ENCODE measurements around the gene PLXDC1.

The PLXDC1 gene

DNA sequence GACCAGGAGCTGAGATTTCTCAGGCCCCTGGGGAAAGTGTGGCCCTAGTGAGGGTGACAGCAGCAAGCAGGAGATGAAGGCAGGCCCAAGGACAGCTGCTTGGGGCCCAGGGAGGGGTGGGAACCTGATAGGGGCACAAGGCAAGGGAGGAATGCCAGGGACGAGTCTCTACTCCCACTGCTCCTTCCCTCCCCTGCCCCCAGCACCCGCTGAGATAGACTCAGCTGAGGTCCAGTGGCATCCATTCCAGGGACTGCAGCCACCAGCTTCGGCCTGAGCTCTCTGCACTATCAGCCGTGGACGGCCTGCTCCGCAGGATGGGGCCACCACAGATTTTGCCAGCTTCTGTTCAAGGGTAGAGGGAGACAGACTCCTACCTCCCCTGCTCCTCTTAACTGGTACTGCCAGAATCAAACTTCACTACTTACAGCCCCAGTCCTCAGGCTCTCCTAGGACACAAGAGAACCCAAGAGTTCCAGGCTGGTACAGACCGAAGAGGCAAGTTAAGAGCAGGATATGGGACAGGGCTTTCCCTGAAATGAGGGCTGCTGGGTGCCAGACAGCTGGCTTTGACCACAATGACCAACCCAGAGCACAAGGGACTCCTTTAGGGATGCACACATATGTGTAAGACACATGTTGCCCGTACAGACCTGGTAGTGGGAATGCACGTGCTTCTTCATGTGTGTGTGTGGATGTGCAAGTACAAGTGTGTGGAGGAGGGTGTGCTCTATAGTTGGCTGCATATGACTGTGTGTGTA is 40.5 kb upstream of the PLXDC1 start:
- Mint-ChIP-seq H3K27me3 (no peaks in the 10 kb centered on the region), H3K4me1 (peaks cover 16% of the 10 kb centered on the region), H3K4me3 (no peak overlapping the region), H3K9me3 (no peaks in the 10 kb centered on the region), H3K36me3 (no peaks in the 10 kb centered on the region), H3K27ac (no peak overlapping the region)

GRCh38 chr17:39187152-39187830 is 35.9 kb upstream of the PLXDC1 start:
- H3K27me3 Mint-ChIP-seq, result no peaks in the 10 kb centered on the region
- H3K4me1 Mint-ChIP-seq, result no peaks in the 10 kb centered on the region
- H3K4me3 Mint-ChIP-seq, result no peak overlapping the region
- H3K27ac Mint-ChIP-seq, result no peak overlapping the region
- peaks cover 2% of the 10 kb centered on the region for H3K36me3 Mint-ChIP-seq
- H3K9me3 Mint-ChIP-seq, result no peaks in the 10 kb centered on the region

GRCh38 chr17:39186481-39187002 is 35.1 kb upstream of the PLXDC1 start:
- Mint-ChIP-seq H3K27ac (no peak overlapping the region), H3K9me3 (no peaks in the 10 kb centered on the region), H3K27me3 (no peaks in the 10 kb centered on the region), H3K36me3 (peaks cover 2% of the 10 kb centered on the region), H3K4me3 (no peak overlapping the region), H3K4me1 (no peaks in the 10 kb centered on the region)

DNA sequence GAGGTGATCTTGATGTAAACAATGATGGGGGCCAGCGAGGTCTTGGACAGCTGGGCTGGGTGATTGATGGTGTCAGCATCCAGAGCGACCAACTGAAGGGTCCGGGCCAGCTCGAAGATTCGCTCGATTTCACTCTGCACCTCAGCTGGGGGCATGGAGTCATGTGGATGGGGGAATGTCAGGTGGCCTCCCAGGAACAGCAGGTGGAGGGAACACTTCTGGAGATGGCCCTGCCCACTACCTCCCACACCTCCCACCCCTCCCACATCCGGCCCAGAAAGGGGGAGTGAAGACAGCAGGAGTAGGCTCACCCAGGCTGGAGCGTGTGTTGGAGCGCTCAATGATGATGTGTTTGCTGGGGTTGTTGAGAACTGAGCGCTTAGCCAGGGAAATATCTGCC is 32.3 kb upstream of the PLXDC1 start:
- H3K36me3 Mint-ChIP-seq, result peaks cover 2% of the 10 kb centered on the region
- H3K4me3 Mint-ChIP-seq, result no peak overlapping the region

GRCh38 chr17:39183045-39183444 is 31.6 kb upstream of the PLXDC1 start:
- H3K27me3 Mint-ChIP-seq, result no peaks in the 10 kb centered on the region
- H3K36me3 Mint-ChIP-seq, result peaks cover 2% of the 10 kb centered on the region
- H3K27ac Mint-ChIP-seq, result no peak overlapping the region
- H3K4me3 Mint-ChIP-seq, result no peak overlapping the region
- no peaks in the 10 kb centered on the region for H3K4me1 Mint-ChIP-seq
- no peaks in the 10 kb centered on the region for H3K9me3 Mint-ChIP-seq

More for the DNA sequence above, 32.3 kb upstream of the PLXDC1 start:
- H3K27ac Mint-ChIP-seq, result no peak overlapping the region
- no peaks in the 10 kb centered on the region for H3K27me3 Mint-ChIP-seq
- H3K4me1 Mint-ChIP-seq, result no peaks in the 10 kb centered on the region
- no peaks in the 10 kb centered on the region for H3K9me3 Mint-ChIP-seq

DNA sequence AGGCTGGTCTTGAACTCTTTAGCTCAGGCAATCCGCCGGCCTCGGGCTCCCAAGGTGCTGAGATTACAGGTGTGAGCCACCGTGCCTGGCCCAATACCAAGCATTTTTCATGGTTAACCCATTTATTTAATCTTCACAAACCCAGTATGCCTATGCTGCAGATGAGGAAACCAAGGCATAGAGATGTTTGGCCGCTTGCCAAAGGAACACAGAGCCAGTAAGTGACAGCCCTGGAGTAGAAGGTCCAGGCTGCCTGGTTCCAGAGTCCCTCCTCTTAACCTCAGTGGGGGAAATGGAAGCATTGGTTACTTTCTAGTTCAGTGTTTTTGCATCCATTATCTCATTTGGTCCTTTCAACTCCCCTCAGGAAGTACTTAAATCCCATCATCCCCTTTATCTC is 29.9 kb upstream of the PLXDC1 start:
- peaks cover 2% of the 10 kb centered on the region for H3K36me3 Mint-ChIP-seq
- H3K27me3 Mint-ChIP-seq, result no peaks in the 10 kb centered on the region
- H3K9me3 Mint-ChIP-seq, result no peaks in the 10 kb centered on the region
- no peak overlapping the region for H3K4me3 Mint-ChIP-seq
- H3K27ac Mint-ChIP-seq, result no peak overlapping the region
- H3K4me1 Mint-ChIP-seq, result no peaks in the 10 kb centered on the region

GRCh38 chr17:39178536-39178935 is 27.1 kb upstream of the PLXDC1 start:
- no peak overlapping the region for H3K27ac Mint-ChIP-seq
- no peaks in the 10 kb centered on the region for H3K27me3 Mint-ChIP-seq
- H3K4me3 Mint-ChIP-seq, result no peak overlapping the region
- no peaks in the 10 kb centered on the region for H3K36me3 Mint-ChIP-seq
- H3K9me3 Mint-ChIP-seq, result no peaks in the 10 kb centered on the region
- H3K4me1 Mint-ChIP-seq, result no peaks in the 10 kb centered on the region

DNA sequence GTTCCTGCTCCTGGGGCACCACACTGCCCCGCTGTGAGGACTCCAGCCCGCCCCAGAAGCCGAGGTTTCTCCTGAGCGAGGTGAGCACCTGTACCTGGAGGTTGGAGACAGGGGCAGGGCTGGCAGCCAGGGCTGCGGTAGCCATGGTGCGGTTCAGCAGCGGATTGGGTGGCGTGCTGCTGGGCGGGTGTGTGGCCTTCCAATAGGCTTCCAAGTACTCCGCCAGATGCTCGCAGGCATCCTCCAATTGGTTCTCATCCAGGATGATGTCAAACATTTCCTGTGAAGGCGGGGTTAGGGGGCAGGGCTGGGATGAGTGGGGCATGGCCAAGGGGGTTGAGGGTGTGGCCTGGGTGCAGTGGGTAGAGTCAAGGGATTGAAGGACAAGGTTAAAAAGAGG is 25.8 kb upstream of the PLXDC1 start:
- H3K27me3 Mint-ChIP-seq, result no peaks in the 10 kb centered on the region

DNA sequence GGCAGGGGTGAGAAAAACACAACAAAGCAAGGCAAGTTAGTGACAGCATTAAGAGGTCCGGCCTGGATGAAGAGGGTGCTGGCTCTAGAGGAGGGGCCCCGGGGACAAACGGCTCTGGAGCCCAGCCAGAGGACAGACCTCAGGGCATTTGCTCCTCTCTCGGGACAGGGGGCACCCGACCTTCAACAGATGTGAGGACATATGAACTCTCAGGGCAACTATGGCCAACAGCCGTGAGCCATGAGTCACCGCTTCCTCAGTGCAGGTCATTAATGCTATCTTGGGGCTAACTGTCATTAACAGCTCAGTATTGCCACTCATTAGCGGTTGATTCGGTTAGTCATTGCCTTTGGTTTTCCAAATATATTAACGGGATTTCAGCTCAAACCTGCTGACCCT is 24.3 kb upstream of the PLXDC1 start:
- no peak overlapping the region for H3K4me3 Mint-ChIP-seq
- H3K9me3 Mint-ChIP-seq, result no peaks in the 10 kb centered on the region
- H3K27ac Mint-ChIP-seq, result no peak overlapping the region
- no peaks in the 10 kb centered on the region for H3K27me3 Mint-ChIP-seq
- no peaks in the 10 kb centered on the region for H3K36me3 Mint-ChIP-seq
- peaks cover 13% of the 10 kb centered on the region for H3K4me1 Mint-ChIP-seq

More for the DNA sequence above, 25.8 kb upstream of the PLXDC1 start:
- H3K27ac Mint-ChIP-seq, result no peak overlapping the region
- no peak overlapping the region for H3K4me3 Mint-ChIP-seq
- peaks cover 10% of the 10 kb centered on the region for H3K4me1 Mint-ChIP-seq
- H3K9me3 Mint-ChIP-seq, result no peaks in the 10 kb centered on the region
- no peaks in the 10 kb centered on the region for H3K36me3 Mint-ChIP-seq

DNA sequence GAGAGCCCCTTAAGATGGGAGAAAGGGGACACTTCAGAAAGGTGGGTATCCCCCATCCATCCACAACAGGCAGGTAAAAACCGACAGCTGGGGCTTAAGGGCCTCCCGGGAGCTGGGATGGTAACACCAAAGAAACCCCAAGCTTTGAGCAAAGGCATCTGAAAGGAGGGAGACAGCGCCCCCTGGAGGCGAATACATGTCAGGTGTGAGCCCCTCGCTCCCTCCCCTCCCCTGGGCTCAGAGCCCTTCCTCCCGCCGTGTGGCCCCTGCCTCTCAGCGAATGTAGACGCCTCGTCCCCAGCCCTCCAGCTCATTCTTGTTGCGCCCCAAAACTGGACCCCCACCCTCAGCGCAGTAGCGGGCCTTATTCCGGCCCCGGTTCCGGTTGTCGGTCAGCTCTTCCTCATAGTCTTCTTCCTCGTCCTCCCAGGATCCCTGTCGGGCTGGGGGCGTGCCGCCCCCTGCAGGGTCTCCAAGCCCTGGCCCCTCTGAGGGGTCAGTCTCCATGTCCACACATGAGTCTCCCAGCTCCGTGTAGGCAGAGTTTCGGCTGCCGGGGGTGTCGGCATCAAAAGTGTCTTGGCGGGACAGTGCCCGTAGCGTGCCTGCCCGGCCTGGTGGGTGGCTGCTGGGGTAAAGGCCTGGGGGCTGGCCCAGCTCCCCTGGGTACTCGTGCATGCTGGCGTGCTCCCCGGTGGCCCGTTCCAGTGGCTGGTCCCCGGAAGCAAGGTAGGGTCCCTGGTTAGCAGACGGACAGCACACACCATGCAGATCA is 23.7 kb upstream of the PLXDC1 start:
- Mint-ChIP-seq H3K27ac (no peak overlapping the region), H3K36me3 (no peaks in the 10 kb centered on the region), H3K4me3 (no peak overlapping the region), H3K9me3 (no peaks in the 10 kb centered on the region), H3K27me3 (no peaks in the 10 kb centered on the region), H3K4me1 (peaks cover 13% of the 10 kb centered on the region)

- Mint-ChIP-seq H3K27me3 (peaks cover 2% of the 10 kb centered on the region), H3K9me3 (no peaks in the 10 kb centered on the region), H3K4me1 (peaks cover 13% of the 10 kb centered on the region), H3K4me3 (no peak overlapping the region), H3K27ac (no peak overlapping the region), H3K36me3 (no peaks in the 10 kb centered on the region)
Observed at GRCh38 chr17:39173526-39174274, 22.3 kb upstream of the PLXDC1 start.

DNA sequence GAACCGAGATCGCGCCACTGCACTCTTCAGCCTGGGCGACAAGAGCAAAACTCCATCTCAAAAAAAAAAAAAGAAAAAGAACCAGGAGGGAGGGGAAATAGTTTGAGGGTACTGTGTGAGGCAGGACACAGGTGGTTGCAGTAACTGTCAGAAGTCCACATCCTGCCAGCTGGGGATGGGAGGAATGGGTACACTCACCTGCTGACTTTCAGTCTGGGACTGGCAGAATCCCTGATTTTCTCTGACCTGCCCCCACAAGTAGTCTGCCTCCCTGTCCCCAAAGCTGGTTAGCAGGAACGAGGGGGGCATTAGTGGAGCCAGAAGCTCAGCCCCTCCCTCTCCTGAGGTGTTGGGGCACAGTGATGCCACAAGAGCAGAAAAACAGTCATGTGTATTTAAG is 21.6 kb upstream of the PLXDC1 start:
- Mint-ChIP-seq H3K4me1 (peaks cover 13% of the 10 kb centered on the region), H3K36me3 (no peaks in the 10 kb centered on the region), H3K27me3 (peaks cover 4% of the 10 kb centered on the region), H3K4me3 (no peak overlapping the region), H3K9me3 (no peaks in the 10 kb centered on the region), H3K27ac (no peak overlapping the region)

- peaks cover 20% of the 10 kb centered on the region for H3K4me1 Mint-ChIP-seq
- no peaks in the 10 kb centered on the region for H3K36me3 Mint-ChIP-seq
- H3K27ac Mint-ChIP-seq, result no peak overlapping the region
- peaks cover 6% of the 10 kb centered on the region for H3K27me3 Mint-ChIP-seq
- H3K4me3 Mint-ChIP-seq, result no peak overlapping the region
- no peaks in the 10 kb centered on the region for H3K9me3 Mint-ChIP-seq
Observed at GRCh38 chr17:39171933-39172332, 20.5 kb upstream of the PLXDC1 start.

- Mint-ChIP-seq H3K9me3 (no peaks in the 10 kb centered on the region), H3K4me1 (peaks cover 20% of the 10 kb centered on the region), H3K4me3 (no peak overlapping the region), H3K27ac (no peak overlapping the region), H3K36me3 (no peaks in the 10 kb centered on the region), H3K27me3 (peaks cover 11% of the 10 kb centered on the region)
Observed at GRCh38 chr17:39170558-39170957, 19.1 kb upstream of the PLXDC1 start.

DNA sequence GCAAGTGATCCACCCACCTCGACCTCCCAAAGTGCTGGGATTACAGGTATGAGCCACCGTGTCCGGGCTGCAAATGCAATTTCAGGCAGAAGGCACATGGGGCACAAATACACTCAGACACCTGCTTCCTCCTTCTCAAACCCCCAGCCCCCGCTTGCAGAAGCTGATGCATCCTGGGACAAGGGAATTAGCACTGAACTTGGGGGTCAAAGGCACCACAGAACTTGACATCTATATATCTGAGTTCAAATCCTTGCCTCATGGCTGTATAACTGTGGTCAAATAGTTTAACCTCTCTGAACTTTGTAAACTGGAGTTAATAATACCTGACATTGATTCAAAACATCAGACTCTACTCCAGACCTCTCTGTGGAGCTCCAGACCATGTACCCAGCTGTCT is 18.7 kb upstream of the PLXDC1 start:
- H3K4me3 Mint-ChIP-seq, result no peak overlapping the region

More for the DNA sequence above, 18.7 kb upstream of the PLXDC1 start:
- H3K9me3 Mint-ChIP-seq, result no peaks in the 10 kb centered on the region
- peaks cover 21% of the 10 kb centered on the region for H3K4me1 Mint-ChIP-seq
- peaks cover 11% of the 10 kb centered on the region for H3K27me3 Mint-ChIP-seq
- H3K27ac Mint-ChIP-seq, result no peak overlapping the region
- no peaks in the 10 kb centered on the region for H3K36me3 Mint-ChIP-seq

All from activated naive CD4-positive, alpha-beta T cell treated with anti-CD3 and anti-CD28 coated beads, Interleukin-2, amount 50 U/mL, for 24 hours (primary cell).